H1 (cell line): ENCODE data around the gene NDUFA11.

Experiments
- CHD2 ChIP-seq: IDR thresholded peaks from 2 replicates; pipeline ENCODE4 v1.6.1; 2012; ENCODE audit warnings: low read length, improper control_type of control experiment
- CREB1 ChIP-seq: IDR thresholded peaks from 2 replicates; pipeline ENCODE4 v1.6.1; 2012; ENCODE audit warnings: inconsistent platforms
- EGR1 ChIP-seq: IDR thresholded peaks from 2 replicates; pipeline ENCODE4 v1.6.1; 2011; ENCODE audit warnings: low read depth, low read length, borderline replicate concordance
- EP300 ChIP-seq, 2 experiments: IDR thresholded peaks; 1 replicate in 1 of 2; 2 replicates in 1 of 2; pipeline ENCODE4 v1.6.1; 2011 to 2012; ENCODE audit warnings: low read depth in 2 of 2, low read length in 2 of 2, mild to moderate bottlenecking in 2 of 2, borderline replicate concordance in 1 of 2, inconsistent platforms in 1 of 2, moderate library complexity in 1 of 2
- MAFK ChIP-seq: IDR thresholded peaks from 2 replicates; pipeline ENCODE4 v1.6.1; 2012; ENCODE audit warnings: low read depth, mild to moderate bottlenecking, improper control_type of control experiment, low read length
- NRF1 ChIP-seq: IDR thresholded peaks from 2 replicates; pipeline ENCODE4 v1.6.1; 2011; ENCODE audit warnings: mild to moderate bottlenecking, low read depth, low read length, improper control_type of control experiment
- POU5F1 ChIP-seq: IDR thresholded peaks from 2 replicates; pipeline ENCODE4 v1.6.1; 2011; ENCODE audit warnings: low read depth, mild to moderate bottlenecking, low read length, moderate library complexity
- RFX5 ChIP-seq: IDR thresholded peaks from 2 replicates; pipeline ENCODE4 v1.6.1; 2011; ENCODE audit warnings: low read depth, low read length, improper control_type of control experiment, borderline replicate concordance
- SP4 ChIP-seq: IDR thresholded peaks from 2 replicates; pipeline ENCODE4 v1.6.1; 2012; ENCODE audit warnings: low read length, inconsistent platforms
- SUZ12 ChIP-seq: fragments of 200-600 bp; sonication (generic); IDR thresholded peaks from 2 replicates; pipeline ENCODE4 v1.6.1; 2012; ENCODE audit warnings: mild to moderate bottlenecking, inconsistent platforms, low read length, moderate library complexity, mixed read lengths
- YY1 ChIP-seq: IDR thresholded peaks from 2 replicates; pipeline ENCODE4 v1.6.1; 2011; ENCODE audit warnings: low read depth, mild to moderate bottlenecking, low read length
- TF ChIP-seq, protein P1 (sequence below), 3 experiments: IDR thresholded peaks; 1 replicate in 2 of 3; 2 replicates in 1 of 3; pipeline versions ENCODE4 v1.5.1 to v1.6.1; 2011; ENCODE audit warnings: low read length in 3 of 3, mild to moderate bottlenecking in 3 of 3, inconsistent platforms in 2 of 3, low read depth in 1 of 3, moderate library complexity in 1 of 3; ENCODE audit not compliant: insufficient read depth in 1 of 3; ENCODE audit errors: control extremely low read depth in 1 of 3
- TF ChIP-seq, protein P2 (sequence below): fragments of 300-600 bp; sonication (generic); IDR thresholded peaks from 2 replicates; pipeline ENCODE4 v1.7.1; 2012; ENCODE audit warnings: low read length, moderate library complexity, mild to moderate bottlenecking, inconsistent platforms; ENCODE audit not compliant: insufficient replicate concordance
- TF ChIP-seq, protein P3 (sequence below): IDR thresholded peaks from 2 replicates; pipeline ENCODE4 v1.6.1; 2012; ENCODE audit warnings: low read length, inconsistent platforms

DNA sequence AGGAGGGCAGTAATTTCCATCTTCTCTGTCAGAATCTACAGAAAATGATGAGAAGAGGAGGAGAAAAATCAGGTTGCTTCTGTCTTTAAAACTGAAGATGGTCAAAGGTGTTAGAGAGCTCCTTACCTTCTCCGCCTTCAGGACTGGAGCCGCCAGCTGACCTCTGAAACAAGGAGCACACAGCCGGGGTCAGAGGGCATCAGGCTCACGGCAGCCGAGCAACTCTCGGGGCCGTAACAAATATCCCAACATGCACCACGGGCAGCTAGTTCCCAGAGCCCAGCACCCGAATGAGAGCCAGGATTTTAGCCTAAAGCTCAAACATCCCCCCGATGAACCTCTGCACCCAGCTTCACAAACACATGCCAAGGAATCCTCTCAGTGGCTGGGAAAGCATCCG is 38.1 kb upstream of the NDUFA11 start:
- TF ChIP-seq EP300 (IDR thresholded peaks at IDR 0.05; ENCODE audit: borderline replicate concordance in 1 of 2, low read depth in 2 of 2, low read length in 2 of 2) (no peak), CHD2 (no peak), NRF1 (no peak), POU5F1 (no peak), EGR1 (no peak), SUZ12 (no peak), MAFK (no peak), YY1 (no peak), RFX5 (no peak), CREB1 (no peak), SP4 (no peak)
- TF ChIP-seq, protein P1, sequence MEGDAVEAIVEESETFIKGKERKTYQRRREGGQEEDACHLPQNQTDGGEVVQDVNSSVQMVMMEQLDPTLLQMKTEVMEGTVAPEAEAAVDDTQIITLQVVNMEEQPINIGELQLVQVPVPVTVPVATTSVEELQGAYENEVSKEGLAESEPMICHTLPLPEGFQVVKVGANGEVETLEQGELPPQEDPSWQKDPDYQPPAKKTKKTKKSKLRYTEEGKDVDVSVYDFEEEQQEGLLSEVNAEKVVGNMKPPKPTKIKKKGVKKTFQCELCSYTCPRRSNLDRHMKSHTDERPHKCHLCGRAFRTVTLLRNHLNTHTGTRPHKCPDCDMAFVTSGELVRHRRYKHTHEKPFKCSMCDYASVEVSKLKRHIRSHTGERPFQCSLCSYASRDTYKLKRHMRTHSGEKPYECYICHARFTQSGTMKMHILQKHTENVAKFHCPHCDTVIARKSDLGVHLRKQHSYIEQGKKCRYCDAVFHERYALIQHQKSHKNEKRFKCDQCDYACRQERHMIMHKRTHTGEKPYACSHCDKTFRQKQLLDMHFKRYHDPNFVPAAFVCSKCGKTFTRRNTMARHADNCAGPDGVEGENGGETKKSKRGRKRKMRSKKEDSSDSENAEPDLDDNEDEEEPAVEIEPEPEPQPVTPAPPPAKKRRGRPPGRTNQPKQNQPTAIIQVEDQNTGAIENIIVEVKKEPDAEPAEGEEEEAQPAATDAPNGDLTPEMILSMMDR (IDR thresholded peaks at IDR 0.05; ENCODE audit: control extremely low read depth in 1 of 3, insufficient read depth in 1 of 3, low read depth in 1 of 3, low read length in 3 of 3) = no peak
- TF ChIP-seq, protein P2, sequence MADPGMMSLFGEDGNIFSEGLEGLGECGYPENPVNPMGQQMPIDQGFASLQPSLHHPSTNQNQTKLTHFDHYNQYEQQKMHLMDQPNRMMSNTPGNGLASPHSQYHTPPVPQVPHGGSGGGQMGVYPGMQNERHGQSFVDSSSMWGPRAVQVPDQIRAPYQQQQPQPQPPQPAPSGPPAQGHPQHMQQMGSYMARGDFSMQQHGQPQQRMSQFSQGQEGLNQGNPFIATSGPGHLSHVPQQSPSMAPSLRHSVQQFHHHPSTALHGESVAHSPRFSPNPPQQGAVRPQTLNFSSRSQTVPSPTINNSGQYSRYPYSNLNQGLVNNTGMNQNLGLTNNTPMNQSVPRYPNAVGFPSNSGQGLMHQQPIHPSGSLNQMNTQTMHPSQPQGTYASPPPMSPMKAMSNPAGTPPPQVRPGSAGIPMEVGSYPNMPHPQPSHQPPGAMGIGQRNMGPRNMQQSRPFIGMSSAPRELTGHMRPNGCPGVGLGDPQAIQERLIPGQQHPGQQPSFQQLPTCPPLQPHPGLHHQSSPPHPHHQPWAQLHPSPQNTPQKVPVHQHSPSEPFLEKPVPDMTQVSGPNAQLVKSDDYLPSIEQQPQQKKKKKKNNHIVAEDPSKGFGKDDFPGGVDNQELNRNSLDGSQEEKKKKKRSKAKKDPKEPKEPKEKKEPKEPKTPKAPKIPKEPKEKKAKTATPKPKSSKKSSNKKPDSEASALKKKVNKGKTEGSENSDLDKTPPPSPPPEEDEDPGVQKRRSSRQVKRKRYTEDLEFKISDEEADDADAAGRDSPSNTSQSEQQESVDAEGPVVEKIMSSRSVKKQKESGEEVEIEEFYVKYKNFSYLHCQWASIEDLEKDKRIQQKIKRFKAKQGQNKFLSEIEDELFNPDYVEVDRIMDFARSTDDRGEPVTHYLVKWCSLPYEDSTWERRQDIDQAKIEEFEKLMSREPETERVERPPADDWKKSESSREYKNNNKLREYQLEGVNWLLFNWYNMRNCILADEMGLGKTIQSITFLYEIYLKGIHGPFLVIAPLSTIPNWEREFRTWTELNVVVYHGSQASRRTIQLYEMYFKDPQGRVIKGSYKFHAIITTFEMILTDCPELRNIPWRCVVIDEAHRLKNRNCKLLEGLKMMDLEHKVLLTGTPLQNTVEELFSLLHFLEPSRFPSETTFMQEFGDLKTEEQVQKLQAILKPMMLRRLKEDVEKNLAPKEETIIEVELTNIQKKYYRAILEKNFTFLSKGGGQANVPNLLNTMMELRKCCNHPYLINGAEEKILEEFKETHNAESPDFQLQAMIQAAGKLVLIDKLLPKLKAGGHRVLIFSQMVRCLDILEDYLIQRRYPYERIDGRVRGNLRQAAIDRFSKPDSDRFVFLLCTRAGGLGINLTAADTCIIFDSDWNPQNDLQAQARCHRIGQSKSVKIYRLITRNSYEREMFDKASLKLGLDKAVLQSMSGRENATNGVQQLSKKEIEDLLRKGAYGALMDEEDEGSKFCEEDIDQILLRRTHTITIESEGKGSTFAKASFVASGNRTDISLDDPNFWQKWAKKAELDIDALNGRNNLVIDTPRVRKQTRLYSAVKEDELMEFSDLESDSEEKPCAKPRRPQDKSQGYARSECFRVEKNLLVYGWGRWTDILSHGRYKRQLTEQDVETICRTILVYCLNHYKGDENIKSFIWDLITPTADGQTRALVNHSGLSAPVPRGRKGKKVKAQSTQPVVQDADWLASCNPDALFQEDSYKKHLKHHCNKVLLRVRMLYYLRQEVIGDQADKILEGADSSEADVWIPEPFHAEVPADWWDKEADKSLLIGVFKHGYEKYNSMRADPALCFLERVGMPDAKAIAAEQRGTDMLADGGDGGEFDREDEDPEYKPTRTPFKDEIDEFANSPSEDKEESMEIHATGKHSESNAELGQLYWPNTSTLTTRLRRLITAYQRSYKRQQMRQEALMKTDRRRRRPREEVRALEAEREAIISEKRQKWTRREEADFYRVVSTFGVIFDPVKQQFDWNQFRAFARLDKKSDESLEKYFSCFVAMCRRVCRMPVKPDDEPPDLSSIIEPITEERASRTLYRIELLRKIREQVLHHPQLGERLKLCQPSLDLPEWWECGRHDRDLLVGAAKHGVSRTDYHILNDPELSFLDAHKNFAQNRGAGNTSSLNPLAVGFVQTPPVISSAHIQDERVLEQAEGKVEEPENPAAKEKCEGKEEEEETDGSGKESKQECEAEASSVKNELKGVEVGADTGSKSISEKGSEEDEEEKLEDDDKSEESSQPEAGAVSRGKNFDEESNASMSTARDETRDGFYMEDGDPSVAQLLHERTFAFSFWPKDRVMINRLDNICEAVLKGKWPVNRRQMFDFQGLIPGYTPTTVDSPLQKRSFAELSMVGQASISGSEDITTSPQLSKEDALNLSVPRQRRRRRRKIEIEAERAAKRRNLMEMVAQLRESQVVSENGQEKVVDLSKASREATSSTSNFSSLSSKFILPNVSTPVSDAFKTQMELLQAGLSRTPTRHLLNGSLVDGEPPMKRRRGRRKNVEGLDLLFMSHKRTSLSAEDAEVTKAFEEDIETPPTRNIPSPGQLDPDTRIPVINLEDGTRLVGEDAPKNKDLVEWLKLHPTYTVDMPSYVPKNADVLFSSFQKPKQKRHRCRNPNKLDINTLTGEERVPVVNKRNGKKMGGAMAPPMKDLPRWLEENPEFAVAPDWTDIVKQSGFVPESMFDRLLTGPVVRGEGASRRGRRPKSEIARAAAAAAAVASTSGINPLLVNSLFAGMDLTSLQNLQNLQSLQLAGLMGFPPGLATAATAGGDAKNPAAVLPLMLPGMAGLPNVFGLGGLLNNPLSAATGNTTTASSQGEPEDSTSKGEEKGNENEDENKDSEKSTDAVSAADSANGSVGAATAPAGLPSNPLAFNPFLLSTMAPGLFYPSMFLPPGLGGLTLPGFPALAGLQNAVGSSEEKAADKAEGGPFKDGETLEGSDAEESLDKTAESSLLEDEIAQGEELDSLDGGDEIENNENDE = no peak
- TF ChIP-seq, protein P3, sequence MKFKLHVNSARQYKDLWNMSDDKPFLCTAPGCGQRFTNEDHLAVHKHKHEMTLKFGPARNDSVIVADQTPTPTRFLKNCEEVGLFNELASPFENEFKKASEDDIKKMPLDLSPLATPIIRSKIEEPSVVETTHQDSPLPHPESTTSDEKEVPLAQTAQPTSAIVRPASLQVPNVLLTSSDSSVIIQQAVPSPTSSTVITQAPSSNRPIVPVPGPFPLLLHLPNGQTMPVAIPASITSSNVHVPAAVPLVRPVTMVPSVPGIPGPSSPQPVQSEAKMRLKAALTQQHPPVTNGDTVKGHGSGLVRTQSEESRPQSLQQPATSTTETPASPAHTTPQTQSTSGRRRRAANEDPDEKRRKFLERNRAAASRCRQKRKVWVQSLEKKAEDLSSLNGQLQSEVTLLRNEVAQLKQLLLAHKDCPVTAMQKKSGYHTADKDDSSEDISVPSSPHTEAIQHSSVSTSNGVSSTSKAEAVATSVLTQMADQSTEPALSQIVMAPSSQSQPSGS = no peak
